ENCODE data around the gene SARS1. TPM values are rescaled to one million over a fixed set of nuclear protein-coding genes. Genes with fewer than 3 reads are reported as not detected.

Gene SARS1
- polyA plus RNA-seq, 12 donors = 70.1 to 99.2 (median 84.2) TPM; not detected in 1

DNA sequence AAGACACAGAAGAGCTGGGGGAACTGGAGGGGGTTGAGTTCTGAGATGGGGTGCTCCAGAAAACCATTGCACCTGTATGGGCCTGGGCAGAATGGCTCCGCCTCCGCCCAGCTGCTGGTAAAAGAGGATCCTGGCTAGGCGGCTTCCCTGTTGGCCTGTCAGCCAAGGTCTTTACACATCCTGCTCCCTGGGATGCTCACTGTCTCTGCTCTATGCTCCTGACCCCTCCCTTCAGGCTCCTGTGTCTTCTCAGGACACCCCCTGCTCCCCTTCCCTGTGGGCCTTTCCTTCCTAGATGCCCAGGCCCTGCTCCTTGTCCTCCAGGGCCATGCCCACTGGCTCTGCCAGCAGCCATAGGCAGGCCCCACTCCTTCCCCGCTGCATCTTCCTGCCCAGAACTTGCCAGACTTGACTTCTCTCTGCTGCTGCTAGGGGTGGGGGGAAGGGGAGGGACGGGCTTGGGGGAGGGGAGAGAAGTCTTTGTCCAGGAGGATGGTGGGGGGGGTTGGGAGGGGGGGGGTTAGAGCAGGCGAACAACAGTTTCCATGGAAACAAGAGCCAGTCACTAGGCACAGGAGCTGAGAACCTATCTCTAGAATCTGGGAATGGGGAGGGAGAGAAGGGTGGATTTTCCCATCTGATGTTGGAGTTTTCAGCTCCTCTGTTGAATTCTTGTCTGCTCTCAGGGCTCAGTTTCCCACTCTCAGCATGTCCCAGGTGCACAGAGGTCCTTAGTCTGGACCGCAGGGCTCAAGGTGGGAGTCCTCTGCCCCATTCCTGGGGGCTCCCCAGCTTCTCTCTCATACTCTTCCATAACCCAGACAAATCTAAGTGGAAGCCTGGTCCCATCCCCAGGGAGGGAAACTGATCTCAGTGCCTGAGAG is 46.2 kb downstream of the SARS1 start:
- DNase-seq = no peak

DNA sequence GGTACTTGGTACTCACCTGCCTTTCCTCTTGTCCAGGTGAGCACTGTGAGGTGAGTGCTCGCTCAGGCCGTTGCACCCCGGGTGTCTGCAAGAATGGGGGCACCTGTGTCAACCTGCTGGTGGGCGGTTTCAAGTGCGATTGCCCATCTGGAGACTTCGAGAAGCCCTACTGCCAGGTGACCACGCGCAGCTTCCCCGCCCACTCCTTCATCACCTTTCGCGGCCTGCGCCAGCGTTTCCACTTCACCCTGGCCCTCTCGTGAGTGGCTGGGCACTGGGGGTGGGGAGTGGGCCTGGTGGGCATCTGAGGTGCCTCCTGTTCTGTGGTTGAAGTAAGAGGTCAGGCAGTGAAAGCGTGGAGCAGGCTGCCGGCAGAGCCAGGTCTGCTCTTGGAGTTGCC is 47.3 kb downstream of the SARS1 start:
- no peak for DNase-seq

DNA sequence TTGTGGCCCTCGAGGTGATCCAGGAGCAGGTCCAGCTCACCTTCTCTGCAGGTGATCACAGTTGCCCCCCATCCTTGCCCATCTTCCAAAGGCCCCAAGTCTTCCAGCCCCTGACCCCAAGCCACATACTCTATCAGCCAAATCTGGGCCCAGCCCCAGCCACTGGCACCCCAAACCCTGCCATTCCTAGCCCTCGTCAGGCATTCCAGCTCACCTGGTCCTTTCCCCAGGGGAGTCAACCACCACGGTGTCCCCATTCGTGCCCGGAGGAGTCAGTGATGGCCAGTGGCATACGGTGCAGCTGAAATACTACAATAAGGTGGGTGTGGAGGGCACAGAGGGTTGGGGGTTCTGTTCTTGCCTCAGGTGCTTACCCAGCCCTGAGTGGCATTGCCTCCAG is 47.9 kb downstream of the SARS1 start:
- DNase-seq = no peak

DNA sequence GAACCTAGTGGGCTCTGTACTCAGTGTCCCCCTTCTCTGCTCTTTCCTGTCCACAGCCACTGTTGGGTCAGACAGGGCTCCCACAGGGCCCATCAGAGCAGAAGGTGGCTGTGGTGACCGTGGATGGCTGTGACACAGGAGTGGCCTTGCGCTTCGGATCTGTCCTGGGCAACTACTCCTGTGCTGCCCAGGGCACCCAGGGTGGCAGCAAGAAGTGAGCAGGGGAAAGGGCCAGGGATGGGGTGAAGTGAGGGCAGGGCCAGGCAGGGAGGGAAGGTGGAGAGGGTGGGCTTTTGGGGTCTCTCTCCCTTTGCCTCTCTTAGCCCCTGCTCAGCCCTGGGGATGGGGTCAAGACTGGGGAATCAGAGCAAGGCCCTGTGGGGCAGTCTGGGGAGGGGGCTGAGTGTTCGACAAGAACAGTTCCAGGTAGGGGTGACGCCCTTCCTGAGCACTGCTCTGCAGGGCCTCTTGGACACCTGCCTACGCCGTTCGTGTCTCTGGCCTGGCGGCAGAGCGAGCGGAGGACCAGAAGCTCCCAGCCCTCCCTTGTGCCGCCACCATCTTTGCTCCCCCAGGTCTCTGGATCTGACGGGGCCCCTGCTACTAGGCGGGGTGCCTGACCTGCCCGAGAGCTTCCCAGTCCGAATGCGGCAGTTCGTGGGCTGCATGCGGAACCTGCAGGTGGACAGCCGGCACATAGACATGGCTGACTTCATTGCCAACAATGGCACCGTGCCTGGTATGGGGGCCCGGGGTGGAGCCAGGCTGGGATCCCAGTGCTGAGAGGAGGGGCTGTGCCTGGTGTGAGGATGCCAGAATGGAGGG is 48.7 kb downstream of the SARS1 start:
- no peak for DNase-seq

DNA sequence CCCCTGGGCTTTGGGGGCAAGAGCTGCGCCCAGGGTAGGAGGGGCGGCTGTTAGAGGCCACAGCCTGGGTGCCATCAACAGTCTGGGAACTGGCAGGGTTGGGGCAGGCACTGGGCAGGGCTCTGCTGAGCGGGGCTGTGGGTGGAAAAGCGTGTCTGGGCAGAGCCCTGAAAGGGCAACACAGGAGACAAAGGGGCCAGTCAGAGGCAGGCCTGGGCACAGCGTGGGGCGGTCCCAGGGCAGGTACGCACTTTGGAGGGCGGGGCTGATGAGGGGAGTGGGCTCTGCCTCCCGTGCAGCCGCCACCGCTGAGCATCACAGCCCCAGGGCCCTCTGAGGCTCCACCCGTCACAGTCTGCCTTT is 49.5 kb downstream of the SARS1 start:
- no peak for DNase-seq

DNA sequence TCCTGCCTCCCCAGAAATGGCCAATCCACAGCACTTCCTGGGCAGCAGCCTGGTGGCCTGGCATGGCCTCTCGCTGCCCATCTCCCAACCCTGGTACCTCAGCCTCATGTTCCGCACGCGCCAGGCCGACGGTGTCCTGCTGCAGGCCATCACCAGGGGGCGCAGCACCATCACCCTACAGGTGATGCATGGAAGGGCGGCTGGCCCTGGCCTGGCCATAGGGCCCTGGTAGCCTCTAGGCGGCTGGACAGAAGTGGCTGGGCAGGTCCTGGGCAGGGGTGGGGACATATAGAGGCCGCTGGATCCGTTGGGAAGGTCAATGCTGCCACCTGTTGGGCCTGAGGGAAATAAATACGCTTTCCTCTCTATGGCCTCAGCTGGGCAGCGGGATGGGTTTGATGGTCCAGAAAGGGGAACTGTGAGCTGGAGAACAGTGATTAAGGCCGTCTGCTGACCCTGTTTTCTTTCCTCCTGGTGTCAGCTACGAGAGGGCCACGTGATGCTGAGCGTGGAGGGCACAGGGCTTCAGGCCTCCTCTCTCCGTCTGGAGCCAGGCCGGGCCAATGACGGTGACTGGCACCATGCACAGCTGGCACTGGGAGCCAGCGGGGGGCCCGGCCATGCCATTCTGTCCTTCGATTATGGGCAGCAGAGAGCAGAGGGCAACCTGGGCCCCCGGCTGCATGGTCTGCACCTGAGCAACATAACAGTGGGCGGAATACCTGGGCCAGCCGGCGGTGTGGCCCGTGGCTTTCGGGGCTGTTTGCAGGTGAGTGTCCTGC is 50.1 kb downstream of the SARS1 start:
- peak; percentile 69 for DNase-seq

DNA sequence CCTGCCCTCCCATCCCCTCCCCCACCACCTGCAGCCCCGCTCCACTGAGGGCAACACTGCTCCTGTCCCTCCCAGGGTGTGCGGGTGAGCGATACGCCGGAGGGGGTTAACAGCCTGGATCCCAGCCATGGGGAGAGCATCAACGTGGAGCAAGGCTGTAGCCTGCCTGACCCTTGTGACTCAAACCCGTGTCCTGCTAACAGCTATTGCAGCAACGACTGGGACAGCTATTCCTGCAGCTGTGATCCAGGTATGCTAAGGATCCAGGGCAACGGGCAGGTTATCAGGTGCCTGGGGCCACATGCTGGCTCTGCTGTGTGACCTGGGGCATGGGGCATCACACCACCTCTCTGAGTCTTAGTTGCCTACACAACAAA is 50.6 kb downstream of the SARS1 start:
- DNase-seq = no peak

DNA sequence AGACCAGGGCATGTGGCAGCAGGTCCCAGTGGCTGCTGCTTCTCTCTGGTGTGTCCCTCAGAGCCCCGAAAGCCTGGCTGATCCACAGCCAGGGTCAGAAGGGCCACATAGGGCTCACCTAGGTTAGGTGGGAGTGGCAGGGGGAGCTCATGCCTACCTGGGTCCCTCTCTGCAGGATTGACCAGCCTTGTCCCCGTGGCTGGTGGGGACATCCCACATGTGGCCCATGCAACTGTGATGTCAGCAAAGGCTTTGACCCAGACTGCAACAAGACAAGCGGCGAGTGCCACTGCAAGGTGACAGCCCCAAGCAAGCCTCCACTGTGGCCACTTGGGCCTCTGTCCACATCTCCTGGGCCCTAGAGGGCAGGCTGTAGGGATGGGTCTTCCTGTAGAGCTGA is 51.3 kb downstream of the SARS1 start:
- DNase-seq = no peak

DNA sequence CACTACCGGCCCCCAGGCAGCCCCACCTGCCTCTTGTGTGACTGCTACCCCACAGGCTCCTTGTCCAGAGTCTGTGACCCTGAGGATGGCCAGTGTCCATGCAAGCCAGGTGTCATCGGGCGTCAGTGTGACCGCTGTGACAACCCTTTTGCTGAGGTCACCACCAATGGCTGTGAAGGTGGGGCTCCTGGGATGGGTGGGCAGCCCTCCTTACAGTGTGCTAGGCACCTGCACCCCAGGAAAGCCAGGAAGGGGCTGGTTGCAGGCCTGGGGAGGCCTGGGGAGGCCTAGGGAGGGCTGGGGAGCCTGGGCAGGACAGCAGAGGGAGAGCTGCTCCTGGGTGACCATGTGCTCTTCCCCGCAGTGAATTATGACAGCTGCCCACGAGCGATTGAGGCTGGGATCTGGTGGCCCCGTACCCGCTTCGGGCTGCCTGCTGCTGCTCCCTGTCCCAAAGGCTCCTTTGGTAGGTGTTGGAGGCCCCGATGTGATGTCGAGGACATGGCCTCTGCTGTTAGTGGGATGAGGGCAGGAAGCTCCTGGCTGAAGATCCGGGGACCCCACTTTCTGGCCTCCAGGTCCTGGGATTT is 52.1 kb downstream of the SARS1 start:
- no peak for DNase-seq

DNA sequence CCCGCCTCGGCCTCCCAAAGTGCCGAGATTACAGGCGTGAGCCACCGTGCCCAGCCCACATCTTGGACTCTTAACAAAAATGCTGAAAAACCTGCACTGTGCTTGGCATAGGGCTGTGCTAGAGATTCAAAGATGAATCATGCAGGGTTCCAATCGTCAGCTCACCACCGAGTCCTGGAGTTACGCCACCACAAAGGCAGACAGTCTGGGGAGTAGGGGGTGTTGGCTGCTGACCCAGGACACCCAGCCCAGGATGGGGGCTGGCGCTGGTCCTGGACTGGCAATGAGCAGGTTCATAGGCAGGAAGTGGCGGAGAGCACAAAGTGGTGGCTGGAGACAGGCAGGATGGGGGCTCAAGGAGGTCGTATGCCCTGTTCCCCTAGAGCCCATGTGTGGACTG is 53.2 kb downstream of the SARS1 start:
- DNase-seq = no peak

DNA sequence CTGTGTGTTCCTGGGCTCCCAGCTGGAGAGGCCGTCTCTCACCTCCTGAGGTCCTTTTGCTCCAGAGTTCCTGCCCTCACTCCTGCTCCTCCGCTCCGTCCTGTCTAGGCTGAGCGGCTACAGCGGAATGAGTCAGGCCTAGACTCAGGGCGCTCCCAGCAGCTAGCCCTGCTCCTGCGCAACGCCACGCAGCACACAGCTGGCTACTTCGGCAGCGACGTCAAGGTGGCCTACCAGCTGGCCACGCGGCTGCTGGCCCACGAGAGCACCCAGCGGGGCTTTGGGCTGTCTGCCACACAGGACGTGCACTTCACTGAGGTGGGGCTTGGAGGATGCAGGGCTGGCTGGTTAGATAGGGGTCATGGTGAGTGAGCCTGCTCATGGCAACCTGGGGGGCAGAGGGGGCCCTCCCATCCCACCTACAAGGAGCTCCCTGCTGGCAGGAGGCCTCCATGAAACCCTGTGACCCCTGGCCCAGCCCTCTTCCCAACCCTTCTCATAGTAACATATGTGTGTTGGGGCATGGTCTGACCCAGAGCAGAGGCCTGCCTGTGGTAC is 54.1 kb downstream of the SARS1 start:
- DNase-seq = no peak

DNA sequence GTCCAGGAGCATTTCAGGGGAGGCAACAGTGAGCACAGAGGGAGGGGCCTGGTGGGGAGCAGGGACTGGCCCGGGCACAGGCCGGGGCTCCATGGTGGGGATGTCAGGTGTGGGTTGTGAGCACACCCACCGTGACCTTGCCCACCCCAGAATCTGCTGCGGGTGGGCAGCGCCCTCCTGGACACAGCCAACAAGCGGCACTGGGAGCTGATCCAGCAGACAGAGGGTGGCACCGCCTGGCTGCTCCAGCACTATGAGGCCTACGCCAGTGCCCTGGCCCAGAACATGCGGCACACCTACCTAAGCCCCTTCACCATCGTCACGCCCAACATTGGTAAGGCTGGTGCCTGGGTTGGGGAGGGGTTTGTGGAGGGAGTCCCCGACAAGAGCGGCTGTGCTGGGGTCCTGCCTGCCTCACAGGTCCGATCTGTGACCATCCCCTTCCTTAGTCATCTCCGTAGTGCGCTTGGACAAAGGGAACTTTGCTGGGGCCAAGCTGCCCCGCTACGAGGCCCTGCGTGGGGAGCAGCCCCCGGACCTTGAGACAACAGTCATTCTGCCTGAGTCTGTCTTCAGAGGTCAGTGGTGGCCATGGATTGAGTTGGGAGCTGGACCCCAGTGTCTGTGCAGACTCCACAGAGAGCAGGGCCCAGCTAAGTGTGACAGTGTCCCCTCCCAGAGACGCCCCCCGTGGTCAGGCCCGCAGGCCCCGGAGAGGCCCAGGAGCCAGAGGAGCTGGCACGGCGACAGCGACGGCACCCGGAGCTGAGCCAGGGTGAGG is 54.9 kb downstream of the SARS1 start:
- DNase-seq = no peak

DNA sequence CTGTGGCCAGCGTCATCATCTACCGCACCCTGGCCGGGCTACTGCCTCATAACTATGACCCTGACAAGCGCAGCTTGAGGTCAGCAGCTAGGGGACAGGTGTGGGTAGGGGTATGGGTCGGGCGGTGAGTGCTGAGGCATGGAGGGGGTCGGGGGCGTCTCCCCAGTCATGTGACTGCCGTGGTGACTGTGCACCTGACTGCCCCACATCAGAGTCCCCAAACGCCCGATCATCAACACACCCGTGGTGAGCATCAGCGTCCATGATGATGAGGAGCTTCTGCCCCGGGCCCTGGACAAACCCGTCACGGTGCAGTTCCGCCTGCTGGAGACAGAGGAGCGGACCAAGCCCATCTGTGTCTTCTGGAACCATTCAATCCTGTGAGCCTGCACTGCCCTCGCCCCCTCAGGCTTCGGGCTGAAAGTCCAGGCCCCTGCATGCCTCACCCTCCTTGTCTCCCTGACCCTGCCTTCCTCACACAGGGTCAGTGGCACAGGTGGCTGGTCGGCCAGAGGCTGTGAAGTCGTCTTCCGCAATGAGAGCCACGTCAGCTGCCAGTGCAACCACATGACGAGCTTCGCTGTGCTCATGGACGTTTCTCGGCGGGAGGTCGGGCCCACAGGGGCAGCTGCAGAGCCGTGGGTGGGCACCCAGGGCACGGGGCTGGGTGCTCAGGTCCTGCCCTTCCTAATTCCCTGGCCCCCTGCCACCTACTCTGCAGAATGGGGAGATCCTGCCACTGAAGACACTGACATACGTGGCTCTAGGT is 55.7 kb downstream of the SARS1 start:
- DNase-seq = no peak

DNA sequence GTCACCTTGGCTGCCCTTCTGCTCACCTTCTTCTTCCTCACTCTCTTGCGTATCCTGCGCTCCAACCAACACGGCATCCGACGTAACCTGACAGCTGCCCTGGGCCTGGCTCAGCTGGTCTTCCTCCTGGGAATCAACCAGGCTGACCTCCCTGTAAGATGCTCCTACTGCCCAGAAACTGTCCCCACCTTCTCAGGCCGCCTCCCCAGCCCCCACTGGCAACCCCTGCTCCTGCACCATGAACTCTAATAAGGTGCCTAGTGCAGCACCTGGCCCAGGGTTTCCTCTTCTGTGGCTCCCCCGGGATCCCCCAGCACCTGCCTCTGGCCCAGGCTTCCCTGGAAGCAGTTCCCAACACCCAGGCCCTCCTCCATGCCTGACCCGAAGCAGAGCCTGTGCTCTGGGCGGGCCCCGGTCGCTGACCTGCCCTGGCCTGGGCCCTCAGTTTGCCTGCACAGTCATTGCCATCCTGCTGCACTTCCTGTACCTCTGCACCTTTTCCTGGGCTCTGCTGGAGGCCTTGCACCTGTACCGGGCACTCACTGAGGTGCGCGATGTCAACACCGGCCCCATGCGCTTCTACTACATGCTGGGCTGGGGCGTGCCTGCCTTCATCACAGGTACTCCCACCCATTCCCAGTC is 56.4 kb downstream of the SARS1 start:
- DNase-seq = no peak

DNA sequence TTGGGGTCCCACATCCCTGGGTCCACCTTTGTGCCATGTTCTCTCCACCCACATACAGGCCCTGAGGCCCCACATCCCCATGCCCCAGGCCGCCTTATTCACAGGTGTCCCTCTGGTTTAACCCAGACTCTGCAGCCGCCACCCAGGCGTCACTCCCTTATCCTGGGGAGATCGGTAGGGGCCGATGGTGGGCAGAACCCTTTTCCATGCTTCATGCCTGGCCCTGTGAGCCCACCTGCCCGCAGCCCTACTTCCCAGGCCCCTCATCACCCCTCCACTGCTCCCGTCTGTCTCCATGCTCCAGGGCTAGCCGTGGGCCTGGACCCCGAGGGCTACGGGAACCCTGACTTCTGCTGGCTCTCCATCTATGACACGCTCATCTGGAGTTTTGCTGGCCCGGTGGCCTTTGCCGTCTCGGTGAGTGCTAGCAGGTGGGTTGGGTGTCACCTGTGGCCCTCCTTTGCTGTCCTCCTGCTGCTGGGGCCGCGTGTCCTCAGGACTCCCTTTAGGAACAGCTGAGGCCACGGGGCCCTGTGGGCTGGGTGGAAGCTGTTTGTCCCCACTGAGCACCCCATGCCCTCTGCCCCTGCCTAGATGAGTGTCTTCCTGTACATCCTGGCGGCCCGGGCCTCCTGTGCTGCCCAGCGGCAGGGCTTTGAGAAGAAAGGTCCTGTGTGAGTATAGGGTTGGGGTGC is 57.1 kb downstream of the SARS1 start:
- no peak for DNase-seq

DNA sequence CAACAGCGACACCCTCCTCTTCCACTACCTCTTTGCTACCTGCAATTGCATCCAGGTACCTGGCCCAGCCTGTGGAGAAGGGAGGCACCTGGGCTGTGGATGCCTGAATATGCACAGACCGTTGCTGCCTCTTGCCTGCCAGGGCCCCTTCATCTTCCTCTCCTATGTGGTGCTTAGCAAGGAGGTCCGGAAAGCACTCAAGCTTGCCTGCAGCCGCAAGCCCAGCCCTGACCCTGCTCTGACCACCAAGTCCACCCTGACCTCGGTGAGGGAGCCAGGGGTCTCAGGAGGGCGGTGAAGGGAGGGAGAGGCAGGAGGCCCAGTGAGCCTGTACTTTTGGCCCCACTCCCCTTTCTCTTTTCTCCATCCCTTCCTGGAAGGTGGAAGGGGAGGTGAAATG is 57.7 kb downstream of the SARS1 start:
- no peak for DNase-seq

DNA sequence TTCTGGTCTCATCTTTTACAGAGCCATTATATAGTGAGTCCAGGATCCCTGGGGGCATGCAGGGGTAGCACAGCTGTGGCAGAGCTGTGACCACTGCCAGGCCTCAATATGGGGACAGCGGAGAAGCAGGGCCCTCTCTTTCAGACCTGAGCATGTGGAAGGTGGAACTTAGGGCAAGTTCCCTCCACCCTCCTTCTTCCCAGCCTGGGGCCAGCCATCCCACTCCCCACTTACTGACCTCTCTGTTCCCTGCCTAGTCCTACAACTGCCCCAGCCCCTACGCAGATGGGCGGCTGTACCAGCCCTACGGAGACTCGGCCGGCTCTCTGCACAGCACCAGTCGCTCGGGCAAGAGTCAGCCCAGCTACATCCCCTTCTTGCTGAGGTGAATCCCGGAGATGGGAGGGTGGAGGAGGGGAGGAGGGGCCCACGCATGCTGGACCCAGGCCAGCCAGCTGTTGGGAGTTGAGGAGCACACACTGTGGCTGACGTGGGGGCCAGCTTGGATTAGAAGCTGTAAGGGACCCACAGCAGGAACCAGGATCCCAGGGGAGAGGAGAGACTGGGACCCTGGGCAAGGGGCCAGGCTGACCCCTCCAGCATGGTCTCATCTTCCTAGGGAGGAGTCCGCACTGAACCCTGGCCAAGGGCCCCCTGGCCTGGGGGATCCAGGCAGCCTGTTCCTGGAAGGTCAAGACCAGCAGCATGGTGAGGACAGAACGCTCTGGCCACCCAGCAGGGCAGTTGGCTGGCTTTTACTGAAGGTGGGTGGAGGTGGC is 58.5 kb downstream of the SARS1 start:
- DNase-seq = no peak
